PC-3 (cell line): ENCODE measurements around the gene ELMOD3. TPM values are rescaled to one million over a fixed set of nuclear protein-coding genes. Genes with fewer than 3 reads are reported as not detected.
A peak's percentile ranks its signal among the peaks of the same experiment; 100 is the strongest.

Experiments used
- ATAC-seq: fragments of 200-7000 bp; cut with Tn5 transposase; 2 replicates; pipeline ENCODE4 v1.9.1; 2020; ENCODE audit warnings: mild to moderate bottlenecking, moderate library complexity
- BruUV-seq: library from RNA; stranded (reverse); fragments of 400-500 nt; replicated peaks from 2 replicates; lab custom pipeline; 2021; lab: Mats Ljungman, UMichigan
- CTCF ChIA-PET: fragments of 300-600 bp; sonication (Branson Sonifier 250); formaldehyde crosslinking; loops from one replicate; lab custom pipeline; 2022; ENCODE audit warnings: antibody characterized with exemption; lab: Charles Lee
- POLR2A ChIA-PET: fragments of 300-600 bp; sonication (Branson Sonifier 250); formaldehyde crosslinking; loops from one replicate; lab custom pipeline; 2022; ENCODE audit warnings: antibody characterized with exemption; ENCODE audit not compliant: unreplicated experiment; lab: Charles Lee
- DNase-seq: peaks from one replicate; pipeline ENCODE4 v3.0.0-alpha.2; 2015
- H2AFZ ChIP-seq: fragments of 300-600 bp; sonication (generic); 2 replicates; pipeline ENCODE4 v1.6.0; 2016; ENCODE audit warnings: antibody characterized with exemption, low read length
- H3F3A ChIP-seq: fragments of 300-600 bp; sonication (generic); one replicate; pipeline ENCODE4 v1.6.0; 2017; ENCODE audit warnings: antibody characterized with exemption, low read length, control low read depth, mild to moderate bottlenecking; ENCODE audit not compliant: unreplicated experiment
- H3K27ac ChIP-seq: fragments of 300-600 bp; sonication (generic); 2 replicates; pipeline ENCODE4 v1.5.1; 2016; ENCODE audit warnings: mild to moderate bottlenecking, low read length
- H3K27me3 ChIP-seq: fragments of 300-600 bp; sonication (generic); 2 replicates; pipeline ENCODE4 v1.6.1; 2016; ENCODE audit warnings: low read length, mixed read lengths
- H3K36me3 ChIP-seq: fragments of 300-600 bp; sonication (generic); 2 replicates; pipeline ENCODE4 v1.6.1; 2016; ENCODE audit warnings: low read depth, mixed run types, low read length, mixed read lengths
- H3K4me1 ChIP-seq: fragments of 300-600 bp; sonication (generic); 2 replicates; pipeline ENCODE4 v1.5.1; 2016; ENCODE audit warnings: low read length; ENCODE audit not compliant: insufficient read depth
- H3K4me2 ChIP-seq: fragments of 300-600 bp; sonication (generic); 2 replicates; pipeline ENCODE4 v1.6.0; 2016; ENCODE audit warnings: low read length
- H3K4me3 ChIP-seq: fragments of 300-600 bp; sonication (generic); 2 replicates; pipeline ENCODE4 v1.5.1; 2016; ENCODE audit warnings: mild to moderate bottlenecking, low read length, mixed read lengths
- H3K79me2 ChIP-seq: fragments of 300-600 bp; sonication (generic); 2 replicates; pipeline ENCODE4 v1.6.1; 2017; ENCODE audit warnings: low read length, mixed read lengths
- H3K9ac ChIP-seq: fragments of 300-600 bp; sonication (generic); 2 replicates; pipeline ENCODE4 v1.6.0; 2016; ENCODE audit warnings: mild to moderate bottlenecking, low read length
- H3K9me2 ChIP-seq: fragments of 300-600 bp; sonication (generic); replicated peaks from 2 replicates; pipeline ENCODE4 v1.6.1; 2016; ENCODE audit warnings: mixed run types, low read length, mixed read lengths
- H3K9me3 ChIP-seq: fragments of 300-600 bp; sonication (generic); 2 replicates; pipeline ENCODE4 v1.6.1; 2016; ENCODE audit warnings: low read length, mixed read lengths
- H4K20me1 ChIP-seq: fragments of 300-600 bp; sonication (generic); 2 replicates; pipeline ENCODE4 v1.6.1; 2016; ENCODE audit warnings: low read length, mixed read lengths
- CTCF ChIP-seq: fragments of 300-600 bp; sonication (generic); conservative IDR thresholded peaks from 2 replicates; pipeline ENCODE4 v1.5.1; 2017; ENCODE audit warnings: antibody characterized with exemption, low read depth, mild to moderate bottlenecking, low read length
- EZH2 ChIP-seq: fragments of 300-600 bp; sonication (generic); IDR thresholded peaks from one replicate; pipeline ENCODE4 v1.6.1; 2017; ENCODE audit warnings: antibody characterized with exemption, mild to moderate bottlenecking, low read length; ENCODE audit not compliant: unreplicated experiment
- EZH2phosphoT487 ChIP-seq: fragments of 300-600 bp; sonication (generic); IDR thresholded peaks from 2 replicates; pipeline ENCODE4 v1.6.1; 2018; ENCODE audit warnings: mild to moderate bottlenecking, antibody characterized with exemption, low read length, borderline replicate concordance
- intact Hi-C: fragments of 100-400 bp; cut with micrococcal nuclease; formaldehyde crosslinking; loops from 2 replicates; pipeline ENCODE4 v1.9.0; 2023
- total RNA-seq: library from RNA; depleted of rRNA; stranded (reverse); fragments of >200 nt; gene quantifications from 2 replicates; pipeline ENCODE4 v1.2.3, GENCODE V29; 2014

Gene ELMOD3
- total RNA-seq, 1 experiment from 2014 or later: 19.0 TPM

- H3K9me3 ChIP-seq: no peaks in the 10 kb centered on the region
- CTCF ChIA-PET: no interaction called here
- H2AFZ ChIP-seq: no peak overlapping the region
- H3F3A ChIP-seq: no peaks in the 10 kb centered on the region
- no peaks in the 10 kb centered on the region for H3K27me3 ChIP-seq
- no peak overlapping the region for H3K4me2 ChIP-seq
- H3K4me1 ChIP-seq: peaks cover 14% of the 10 kb centered on the region
- DNase-seq (no peak), ATAC-seq (no peak)
- peaks cover 2% of the 10 kb centered on the region; the same call in 1 of the 2 replicates for H3K36me3 ChIP-seq
- no peaks in the 10 kb centered on the region for H3K9me2 ChIP-seq
- intact Hi-C loops: no loop called here
- no peak for TF ChIP-seq CTCF
- no peak for TF ChIP-seq EZH2
- no peak for TF ChIP-seq EZH2phosphoT487
- no peaks in the 10 kb centered on the region for H3K79me2 ChIP-seq
- no TSS peak for BruUV-seq
- H3K27ac ChIP-seq: no peak overlapping the region
- H3K9ac ChIP-seq: no peak overlapping the region
- H4K20me1 ChIP-seq: no peaks in the 10 kb centered on the region
- POLR2A ChIA-PET: no interaction called here
- no peak overlapping the region for H3K4me3 ChIP-seq
Observed at GRCh38 chr2:85367180-85367579, 12.6 kb downstream of the ELMOD3 start.

GRCh38 chr2:85368921-85369320 is 14.4 kb downstream of the ELMOD3 start:
- POLR2A ChIA-PET: interaction anchor here (0.6 kb wide), 1 partner anchor 228 kb away, joined by 4 read pairs; no protein-coding TSS in a partner anchor
- Histone ChIP-seq H3K4me3 (no peak overlapping the region), H3K27me3 (no peaks in the 10 kb centered on the region), H3K9me2 (no peaks in the 10 kb centered on the region), H3K9ac (no peak overlapping the region), H3K4me2 (peak overlapping the region; percentile 34; the same call in 1 of the 2 replicates), H3K79me2 (no peaks in the 10 kb centered on the region), H3K36me3 (no peaks in the 10 kb centered on the region; the same call in 1 of the 2 replicates), H3K9me3 (no peaks in the 10 kb centered on the region), H3K27ac (no peak overlapping the region), H3K4me1 (peaks cover 14% of the 10 kb centered on the region), H2AFZ (no peak overlapping the region), H4K20me1 (no peaks in the 10 kb centered on the region), H3F3A (no peaks in the 10 kb centered on the region)
- DNase-seq: no peak
- CTCF ChIA-PET: interaction anchor here (0.5 kb wide), 1 partner anchor 176 kb away, joined by 5 read pairs; no protein-coding TSS in a partner anchor
- no TSS peak for BruUV-seq
- peak; percentile 9 for ATAC-seq
- intact Hi-C loops: loop anchor here (1.0 kb wide), 1 partner anchor 15 kb away; the partner anchor contains the start of genes ELMOD3 and RETSAT
- TF ChIP-seq CTCF: no peak
- no peak for TF ChIP-seq EZH2
- TF ChIP-seq EZH2phosphoT487: no peak

DNA sequence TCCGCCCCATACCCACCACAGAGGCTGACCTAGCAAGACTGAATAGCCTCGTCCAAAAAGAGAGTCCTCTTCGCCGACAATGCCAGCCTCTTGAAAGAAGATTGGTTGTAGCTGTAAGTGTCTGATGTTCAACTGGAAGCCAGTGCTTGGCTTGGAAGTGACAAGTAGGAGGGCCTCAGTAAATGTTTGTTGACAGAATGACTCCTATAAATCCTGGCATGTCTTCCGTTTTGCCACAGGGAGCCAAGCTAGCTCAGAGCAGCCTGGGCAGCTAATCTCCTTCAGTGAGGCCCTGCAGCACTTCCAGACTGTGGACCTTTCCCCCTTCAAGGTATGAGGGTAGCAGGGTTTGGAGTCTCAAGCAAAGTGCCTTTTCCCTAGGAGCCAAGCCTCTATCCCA is 14.9 kb downstream of the ELMOD3 start:
- H3K9ac ChIP-seq: no peak overlapping the region
- no peaks in the 10 kb centered on the region; the same call in 1 of the 2 replicates for H3K36me3 ChIP-seq
- H3K4me3 ChIP-seq: no peak overlapping the region
- 0 out of 2 replicates have a peak overlapping the region, but pooled peaks have one; percentile 15 for H3K27ac ChIP-seq
- H3K79me2 ChIP-seq: no peaks in the 10 kb centered on the region
- ATAC-seq (peak; percentile 100), DNase-seq (peak; percentile 83)
- H3K4me2 ChIP-seq: peak overlapping the region; percentile 39; the same call in 1 of the 2 replicates
- ChIA-PET CTCF (interaction anchor here (0.5 kb wide), 1 partner anchor 175 kb away, joined by 5 read pairs; no protein-coding TSS in a partner anchor), POLR2A (interaction anchor here (0.6 kb wide), 3 partner anchors 38 to 227 kb away, joined by 4 to 9 read pairs (median 6); no protein-coding TSS in a partner anchor)
- intact Hi-C loops: loop anchor here (1.0 kb wide), 1 partner anchor 15 kb away; the partner anchor contains the start of genes ELMOD3 and RETSAT
- no peaks in the 10 kb centered on the region for H3K27me3 ChIP-seq
- no peaks in the 10 kb centered on the region for H3K9me2 ChIP-seq
- TF ChIP-seq CTCF (no peak), EZH2 (no peak), EZH2phosphoT487 (no peak)
- H3K4me1 ChIP-seq: peaks cover 14% of the 10 kb centered on the region
- H2AFZ ChIP-seq: no peak overlapping the region
- no peaks in the 10 kb centered on the region for H3K9me3 ChIP-seq
- no TSS peak for BruUV-seq
- no peaks in the 10 kb centered on the region for H4K20me1 ChIP-seq
- no peaks in the 10 kb centered on the region for H3F3A ChIP-seq
